K562 (cell line): ENCODE data around the gene CPLANE2. TPM values are rescaled to one million over a fixed set of nuclear protein-coding genes. Genes with fewer than 3 reads are reported as not detected.

Source experiments
- ARID2 ChIP-seq: fragments of 450-650 bp; IDR thresholded peaks from 2 replicates; pipeline ENCODE4 v1.6.1; 2017; ENCODE audit warnings: antibody characterized with exemption, mild to moderate bottlenecking
- ARNT ChIP-seq, 2 experiments: fragments of 450-650 bp; IDR thresholded peaks; 2 replicates each; pipeline ENCODE4 v1.6.1; 2016; ENCODE audit warnings: mild to moderate bottlenecking in 1 of 2
- BCOR ChIP-seq: fragments of 450-650 bp; IDR thresholded peaks from 2 replicates; pipeline ENCODE4 v1.6.1; 2016
- CHAMP1 ChIP-seq: fragments of 450-650 bp; IDR thresholded peaks from 2 replicates; pipeline ENCODE4 v1.6.1; 2016; ENCODE audit warnings: mild to moderate bottlenecking
- CTCF ChIP-seq, 3 experiments: IDR thresholded peaks in 2 of 3; conservative IDR thresholded peaks in 1 of 3; 2 replicates each; pipeline ENCODE4 v1.5.1; 2011 to 2012; ENCODE audit warnings: low read length in 3 of 3, mild to moderate bottlenecking in 3 of 3, control low read depth in 2 of 3, improper control_type of control experiment in 1 of 3, inconsistent platforms in 1 of 3, low read depth in 1 of 3, mixed read lengths in 1 of 3, moderate library complexity in 1 of 3; ENCODE audit not compliant: insufficient read depth in 2 of 3
- KLF13 ChIP-seq: fragments of 450-650 bp; IDR thresholded peaks from 2 replicates; pipeline ENCODE4 v1.6.1; 2016; ENCODE audit warnings: missing genetic modification characterization, low read depth, mild to moderate bottlenecking, missing compliant biosample characterization, moderate library complexity, borderline replicate concordance
- NCOA4 ChIP-seq: fragments of 450-650 bp; IDR thresholded peaks from 2 replicates; pipeline ENCODE4 v1.6.1; 2018; ENCODE audit warnings: mild to moderate bottlenecking; ENCODE audit not compliant: partially characterized antibody
- PHF20 ChIP-seq: fragments of 450-650 bp; IDR thresholded peaks from 2 replicates; pipeline ENCODE4 v1.6.1; 2018; ENCODE audit not compliant: partially characterized antibody
- SRSF7 ChIP-seq: fragments of 200-400 bp; formaldehyde crosslinking; optimal IDR thresholded peaks from 2 replicates; pipeline ENCODE3; 2017; ENCODE audit warnings: mild to moderate bottlenecking, low read depth, low read length
- ZNF217 ChIP-seq: sonication (generic); formaldehyde crosslinking; IDR thresholded peaks from 2 replicates; pipeline ENCODE4 v1.8.0; 2022; ENCODE audit warnings: mild to moderate bottlenecking, missing genetic modification reagents
- ZNF253 ChIP-seq: fragments of 250-450 bp; sonication (Bioruptor Pico); conservative IDR thresholded peaks from 2 replicates; pipeline ENCODE4 v1.6.1; 2021; ENCODE audit warnings: mild to moderate bottlenecking
- ZNF551 ChIP-seq: fragments of 250-450 bp; sonication (Bioruptor Pico); IDR thresholded peaks from 2 replicates; pipeline ENCODE4 v1.5.0; 2021; ENCODE audit warnings: mild to moderate bottlenecking, moderate library complexity
- ZNF77 ChIP-seq: fragments of 250-450 bp; sonication (Bioruptor Pico); IDR thresholded peaks from 2 replicates; pipeline ENCODE4 v1.5.0; 2020
- ZNF778 ChIP-seq: fragments of 450-650 bp; formaldehyde crosslinking; IDR thresholded peaks from 2 replicates; pipeline ENCODE4 v1.4.0; 2020; ENCODE audit warnings: mild to moderate bottlenecking, moderate library complexity
- polyA plus RNA-seq, 8 experiments: library from polyadenylated mRNA; depleted of rRNA in 4 of 8; stranded (reverse) in 5 of 8; unstranded in 3 of 8; fragments of >200 nt; fragmentation: Nextera tagmentation in 2 of 8; fragmentation: Illumina TruSeq in 1 of 8; extraction: Ambion mirVana in 2 of 8; extraction: Trizol in 1 of 8; gene quantifications; 2 replicates each; pipeline versions ENCODE4 v1.2.1 to v1.2.3, GENCODE V29; 2011 to 2014; ENCODE audit warnings: inconsistent platforms in 1 of 8, missing spikeins in 1 of 8
- total RNA-seq, 7 experiments: library from RNA; depleted of rRNA in 6 of 7; stranded (reverse); fragments of >200 nt in 6 of 7; fragmentation: Illumina TruSeq in 2 of 7; extraction: Trizol in 2 of 7; gene quantifications; 2 replicates each; pipeline versions ENCODE4 v1.2.1 to v1.2.3, GENCODE V29; 2011 to 2021; ENCODE audit warnings: low replicate concordance in 1 of 7
- TF ChIP-seq, protein P1 (sequence below), 2 experiments: fragments of 450-650 bp in 1 of 2; sonication (generic) in 1 of 2; formaldehyde crosslinking; conservative IDR thresholded peaks; 2 replicates each; pipeline versions ENCODE4 v1.4.0 to v1.8.1; 2020 to 2022; ENCODE audit warnings: mild to moderate bottlenecking in 1 of 2, missing genetic modification reagents in 1 of 2
- TF ChIP-seq, protein P2 (sequence below): IDR thresholded peaks from 3 replicates; pipeline ENCODE4 v1.6.1; 2011; ENCODE audit warnings: borderline replicate concordance, mild to moderate bottlenecking; ENCODE audit not compliant: insufficient read length, insufficient read depth
- TF ChIP-seq, protein P3 (sequence below): sonication (generic); formaldehyde crosslinking; IDR thresholded peaks from 2 replicates; pipeline ENCODE4 v1.8.1; 2023; ENCODE audit warnings: mild to moderate bottlenecking, missing genetic modification reagents, moderate library complexity
- TF ChIP-seq, protein P4 (sequence below): sonication (generic); formaldehyde crosslinking; IDR thresholded peaks from 2 replicates; pipeline ENCODE4 v1.8.0; 2022; ENCODE audit warnings: mild to moderate bottlenecking, low read depth, missing genetic modification reagents

The CPLANE2 gene
- total and polyA plus RNA-seq, 9 of the 15 experiments (the other 6 are each of a cell fraction or from before 2014, with no cell fraction given): 0.17 to 20.9 (median 8.1) TPM

DNA sequence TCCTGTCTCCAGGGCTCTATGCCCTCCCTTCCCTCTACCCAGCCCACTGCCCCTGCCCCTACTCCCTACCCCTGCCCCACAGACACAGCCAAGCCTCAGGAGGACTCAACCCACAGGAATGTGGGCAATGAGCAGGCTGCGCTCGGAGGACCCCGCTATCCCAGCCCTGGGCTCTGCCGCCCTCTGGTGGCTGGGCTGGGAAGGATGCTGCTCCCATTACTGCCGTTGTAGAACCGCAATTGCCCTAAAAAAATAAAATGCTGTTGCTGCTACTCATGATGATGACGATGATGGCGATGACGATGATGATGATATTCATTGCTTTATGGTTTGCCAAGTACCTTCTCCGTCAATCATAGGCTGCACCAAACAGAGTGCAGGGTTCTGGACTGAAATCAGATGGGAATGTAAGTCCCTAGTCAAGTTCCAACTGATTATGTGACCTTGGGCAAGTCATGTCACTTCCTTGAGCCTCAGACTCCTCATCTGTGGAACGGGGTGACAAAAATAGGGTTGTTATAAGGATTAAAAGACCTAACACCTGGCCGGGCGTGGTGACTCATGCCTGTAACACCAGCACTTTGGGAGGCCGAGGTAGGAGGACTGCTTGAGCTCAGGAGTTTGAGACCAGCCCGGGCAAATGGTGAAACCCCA is 49.1 kb downstream of the CPLANE2 start (continued):
- TF ChIP-seq SRSF7 (no peak), ZNF77 (no peak), NCOA4 (no peak), BCOR (peak; percentile 52; the same call in 1 of the 2 replicates), ARNT (IDR thresholded peaks at IDR 0.05) (no peak), PHF20 (peak; percentile 23), ZNF253 (CRISPR knock-in tag) (no peak), ZNF551 (CRISPR knock-in tag) (no peak), ZNF217 (no peak), ARID2 (peak; percentile 100), CTCF (IDR thresholded peaks at IDR 0.05 in 2 of 3, conservative IDR thresholded peaks at IDR 0.05 in 1 of 3; ENCODE audit: insufficient read depth in 2 of 3, low read depth in 1 of 3, low read length in 3 of 3) (peak; percentile 98 to 99 (median 99)), ZNF778 (no peak), CHAMP1 (no peak), KLF13 (tag) (no peak)
- TF ChIP-seq, protein P1, sequence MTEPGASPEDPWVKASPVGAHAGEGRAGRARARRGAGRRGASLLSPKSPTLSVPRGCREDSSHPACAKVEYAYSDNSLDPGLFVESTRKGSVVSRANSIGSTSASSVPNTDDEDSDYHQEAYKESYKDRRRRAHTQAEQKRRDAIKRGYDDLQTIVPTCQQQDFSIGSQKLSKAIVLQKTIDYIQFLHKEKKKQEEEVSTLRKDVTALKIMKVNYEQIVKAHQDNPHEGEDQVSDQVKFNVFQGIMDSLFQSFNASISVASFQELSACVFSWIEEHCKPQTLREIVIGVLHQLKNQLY (CRISPR knock-in tag; conservative IDR thresholded peaks at IDR 0.05): no peak
- TF ChIP-seq, protein P2, sequence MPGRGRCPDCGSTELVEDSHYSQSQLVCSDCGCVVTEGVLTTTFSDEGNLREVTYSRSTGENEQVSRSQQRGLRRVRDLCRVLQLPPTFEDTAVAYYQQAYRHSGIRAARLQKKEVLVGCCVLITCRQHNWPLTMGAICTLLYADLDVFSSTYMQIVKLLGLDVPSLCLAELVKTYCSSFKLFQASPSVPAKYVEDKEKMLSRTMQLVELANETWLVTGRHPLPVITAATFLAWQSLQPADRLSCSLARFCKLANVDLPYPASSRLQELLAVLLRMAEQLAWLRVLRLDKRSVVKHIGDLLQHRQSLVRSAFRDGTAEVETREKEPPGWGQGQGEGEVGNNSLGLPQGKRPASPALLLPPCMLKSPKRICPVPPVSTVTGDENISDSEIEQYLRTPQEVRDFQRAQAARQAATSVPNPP: no peak
- TF ChIP-seq, protein P3, sequence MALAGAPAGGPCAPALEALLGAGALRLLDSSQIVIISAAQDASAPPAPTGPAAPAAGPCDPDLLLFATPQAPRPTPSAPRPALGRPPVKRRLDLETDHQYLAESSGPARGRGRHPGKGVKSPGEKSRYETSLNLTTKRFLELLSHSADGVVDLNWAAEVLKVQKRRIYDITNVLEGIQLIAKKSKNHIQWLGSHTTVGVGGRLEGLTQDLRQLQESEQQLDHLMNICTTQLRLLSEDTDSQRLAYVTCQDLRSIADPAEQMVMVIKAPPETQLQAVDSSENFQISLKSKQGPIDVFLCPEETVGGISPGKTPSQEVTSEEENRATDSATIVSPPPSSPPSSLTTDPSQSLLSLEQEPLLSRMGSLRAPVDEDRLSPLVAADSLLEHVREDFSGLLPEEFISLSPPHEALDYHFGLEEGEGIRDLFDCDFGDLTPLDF (CRISPR knock-in tag): no peak
- TF ChIP-seq, protein P4, sequence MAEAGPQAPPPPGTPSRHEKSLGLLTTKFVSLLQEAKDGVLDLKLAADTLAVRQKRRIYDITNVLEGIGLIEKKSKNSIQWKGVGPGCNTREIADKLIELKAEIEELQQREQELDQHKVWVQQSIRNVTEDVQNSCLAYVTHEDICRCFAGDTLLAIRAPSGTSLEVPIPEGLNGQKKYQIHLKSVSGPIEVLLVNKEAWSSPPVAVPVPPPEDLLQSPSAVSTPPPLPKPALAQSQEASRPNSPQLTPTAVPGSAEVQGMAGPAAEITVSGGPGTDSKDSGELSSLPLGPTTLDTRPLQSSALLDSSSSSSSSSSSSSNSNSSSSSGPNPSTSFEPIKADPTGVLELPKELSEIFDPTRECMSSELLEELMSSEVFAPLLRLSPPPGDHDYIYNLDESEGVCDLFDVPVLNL (CRISPR knock-in tag): peak; percentile 45; the same call in 1 of the 2 replicates
